CD4-positive, alpha-beta memory T cell (primary cell): Measurements from ENCODE around the gene CTDNEP1. TPM values are rescaled to one million over a fixed set of nuclear protein-coding genes. Genes with fewer than 3 reads are reported as not detected.

Source experiments
- CTCF ChIA-PET: fragments of 350-600 bp; sonication (Branson Sonifier 250); formaldehyde crosslinking; loops from one replicate; lab custom pipeline; 2021; ENCODE audit warnings: inconsistent platforms; ENCODE audit not compliant: partially characterized antibody; lab: Charles Lee
- POLR2A ChIA-PET: fragments of 350-600 bp; sonication (Branson Sonifier 250); formaldehyde crosslinking; loops from one replicate; lab custom pipeline; 2021; ENCODE audit not compliant: partially characterized antibody; lab: Charles Lee
- DNase-seq, 5 donors: peaks; one replicate each; pipeline versions ENCODE4 v3.0.0 to v3.0.0-alpha.2; 2020 to 2022; ENCODE audit warnings: mixed read lengths in 1 of 5
- H3K27ac ChIP-seq: one replicate; pipeline ENCODE4 v1.7.0; 2013; ENCODE audit warnings: low read depth, low read length
- H3K27me3 ChIP-seq: 2 replicates; pipeline ENCODE4 v1.7.0; 2013; ENCODE audit warnings: mild to moderate bottlenecking, low read length, moderate library complexity; ENCODE audit not compliant: insufficient read depth
- H3K36me3 ChIP-seq: 2 replicates; pipeline ENCODE4 v1.7.0; 2013; ENCODE audit warnings: mild to moderate bottlenecking, low read length, moderate library complexity; ENCODE audit not compliant: insufficient read depth
- H3K4me1 ChIP-seq: 2 replicates; pipeline ENCODE4 v1.7.0; 2013; ENCODE audit warnings: mild to moderate bottlenecking, low read length, moderate library complexity; ENCODE audit not compliant: insufficient read depth
- H3K4me3 ChIP-seq, 2 donors: one replicate each; pipeline ENCODE4 v1.7.0; 2013; ENCODE audit warnings: low read length in 2 of 2, mild to moderate bottlenecking in 1 of 2
- H3K9me3 ChIP-seq, 2 donors: one replicate each; pipeline ENCODE4 v1.7.0; 2013; ENCODE audit warnings: low read length in 2 of 2, control low read depth in 1 of 2; ENCODE audit not compliant: control insufficient read depth in 1 of 2
- H3K27ac Mint-ChIP-seq, 7 donors: one replicate each; pipeline ENCODE4 v1.8.0; 2020 to 2021; ENCODE audit warnings: mixed read lengths in 7 of 7, mild to moderate bottlenecking in 6 of 7, inconsistent platforms in 3 of 7, moderate library complexity in 3 of 7
- H3K27me3 Mint-ChIP-seq, 2 donors: one replicate each; pipeline ENCODE4 v1.8.0; 2020 to 2021; ENCODE audit warnings: mixed read lengths in 2 of 2
- H3K36me3 Mint-ChIP-seq, 2 donors: one replicate each; pipeline ENCODE4 v1.8.0; 2020 to 2021; ENCODE audit warnings: mixed read lengths in 2 of 2, inconsistent platforms in 1 of 2, mild to moderate bottlenecking in 1 of 2
- H3K4me1 Mint-ChIP-seq, 4 donors: one replicate each; pipeline ENCODE4 v1.8.0; 2020 to 2021; ENCODE audit warnings: mixed read lengths in 4 of 4, mild to moderate bottlenecking in 1 of 4
- H3K4me3 Mint-ChIP-seq, 8 donors: one replicate each; pipeline ENCODE4 v1.8.0; 2020 to 2021; ENCODE audit warnings: mixed read lengths in 8 of 8, mild to moderate bottlenecking in 7 of 8, moderate library complexity in 6 of 8, inconsistent platforms in 3 of 8
- H3K9me3 Mint-ChIP-seq, 8 donors: one replicate each; pipeline ENCODE4 v1.8.0; 2020 to 2021; ENCODE audit warnings: mixed read lengths in 8 of 8, mild to moderate bottlenecking in 5 of 8, inconsistent platforms in 3 of 8, moderate library complexity in 1 of 8
- intact Hi-C: fragments of 100-400 bp; cut with micrococcal nuclease; formaldehyde crosslinking; loops from one replicate; pipeline ENCODE4 v1.15.1; 2023
- polyA plus RNA-seq, 2 donors: library from polyadenylated mRNA; unstranded; fragments of 300-500 nt; fragmentation: Illumina TruSeq; gene quantifications; one replicate each; pipeline ENCODE4 v1.2.3, GENCODE V29; 2021
- total RNA-seq, 2 experiments: library from RNA; stranded (reverse); gene quantifications; one replicate each; pipeline ENCODE4 v1.2.3, GENCODE V29; 2021

The CTDNEP1 gene
- total and polyA plus RNA-seq, 4 experiments from 2014 or later = 42.4 to 157 (median 102) TPM

GRCh38 chr17:7218758-7219157 lies 32.8 kb downstream of the CTDNEP1 start:
- H3K27me3 Mint-ChIP-seq = peaks cover 0 to 3% of the 10 kb centered on the region in 2 donors
- peaks cover 3 to 26% of the 10 kb centered on the region in 2 donors for H3K36me3 Mint-ChIP-seq
- DNase-seq = peak in 1 of 5 donors; percentile 11
- peak overlapping the region in 5 of 7 donors; percentile 61 to 99 (median 98) for H3K27ac Mint-ChIP-seq
- H3K9me3 Mint-ChIP-seq = peaks cover 0 to 3% (median 0%) of the 10 kb centered on the region in 8 donors
- CTCF ChIA-PET = interaction anchor here (1.3 to 5.9 kb wide), 4 partner anchors 14 to 171 kb away, joined by 3 to 79 read pairs (median 26); partner anchors contain the start of genes DVL2 and GABARAP
- H3K27ac ChIP-seq = peak overlapping the region; percentile 80
- intact Hi-C loops = loop anchor here (1.0 kb wide), 1 partner anchor 16 kb away; the partner anchor contains the start of gene DVL2
- H3K36me3 ChIP-seq = peaks cover 18% of the 10 kb centered on the region
- peaks cover 62% of the 10 kb centered on the region for H3K4me1 ChIP-seq
- peak overlapping the region in 7 of 8 donors; percentile 45 to 98 (median 90) for H3K4me3 Mint-ChIP-seq
- POLR2A ChIA-PET = interaction anchor here (1.1 to 15.3 kb wide), 9 partner anchors 11 to 365 kb away, joined by 3 to 435 read pairs (median 9); partner anchors contain the start of genes ACAP1, CTDNEP1, DVL2 and ELP5
- H3K27me3 ChIP-seq = no peaks in the 10 kb centered on the region
- no peaks in the 10 kb centered on the region for H3K9me3 ChIP-seq
- no peak overlapping the region for H3K4me3 ChIP-seq
- H3K4me1 Mint-ChIP-seq = peaks cover 34 to 75% (median 50%) of the 10 kb centered on the region in 4 donors

GRCh38 chr17:7218166-7218565 lies 33.4 kb downstream of the CTDNEP1 start:
- peak overlapping the region; percentile 29 to 98 (median 44) for H3K4me3 Mint-ChIP-seq
- H3K36me3 Mint-ChIP-seq = peaks cover 0 to 20% of the 10 kb centered on the region in 2 donors
- peaks cover 0 to 3% (median 0%) of the 10 kb centered on the region in 8 donors for H3K9me3 Mint-ChIP-seq
- Histone ChIP-seq H3K36me3 (peaks cover 12% of the 10 kb centered on the region), H3K27me3 (no peaks in the 10 kb centered on the region), H3K4me3 (no peak overlapping the region), H3K9me3 (no peaks in the 10 kb centered on the region), H3K4me1 (peaks cover 68% of the 10 kb centered on the region), H3K27ac (no peak overlapping the region)
- peaks cover 0 to 3% of the 10 kb centered on the region in 2 donors for H3K27me3 Mint-ChIP-seq
- H3K27ac Mint-ChIP-seq = peak overlapping the region in 5 of 7 donors; percentile 68 to 87 (median 78)
- H3K4me1 Mint-ChIP-seq = peaks cover 38 to 80% (median 56%) of the 10 kb centered on the region in 4 donors
- ChIA-PET CTCF (interaction anchor here (5.9 kb wide), 1 partner anchor 79 kb away, joined by 79 read pairs; no protein-coding TSS in a partner anchor), POLR2A (interaction anchor here (1.7 to 15.3 kb wide), 3 partner anchors 18 to 183 kb away, joined by 9 to 435 read pairs (median 10); partner anchors contain the start of genes CTDNEP1, DVL2, ELP5 and GABARAP)
- intact Hi-C loops = no loop called here
- DNase-seq = peak in 1 of 5 donors; percentile 14

GRCh38 chr17:7217113-7217987 lies 34.2 kb downstream of the CTDNEP1 start:
- Histone ChIP-seq H3K4me1 (peaks cover 69% of the 10 kb centered on the region), H3K4me3 (no peak overlapping the region), H3K9me3 (no peaks in the 10 kb centered on the region), H3K27me3 (no peaks in the 10 kb centered on the region), H3K36me3 (peaks cover 5% of the 10 kb centered on the region), H3K27ac (no peak overlapping the region)
- intact Hi-C loops = no loop called here
- H3K27me3 Mint-ChIP-seq = peaks cover 0 to 4% of the 10 kb centered on the region in 2 donors
- H3K9me3 Mint-ChIP-seq = peaks cover 0 to 3% (median 0%) of the 10 kb centered on the region in 8 donors
- peaks cover 38 to 83% (median 57%) of the 10 kb centered on the region in 4 donors for H3K4me1 Mint-ChIP-seq
- ChIA-PET CTCF (no interaction called here), POLR2A (interaction anchor here (1.0 to 15.3 kb wide), 2 partner anchors 9 to 18 kb away, joined by 3 to 435 read pairs; partner anchors contain the start of genes DVL2, GABARAP and PHF23)
- H3K36me3 Mint-ChIP-seq = peaks cover 0 to 13% of the 10 kb centered on the region in 2 donors
- peak overlapping the region; percentile 27 to 76 (median 44) for H3K4me3 Mint-ChIP-seq
- peak overlapping the region in 6 of 7 donors; percentile 60 to 98 (median 90) for H3K27ac Mint-ChIP-seq
- DNase-seq = peak in 1 of 5 donors; percentile 36

GRCh38 chr17:7216242-7217112 lies 35.1 kb downstream of the CTDNEP1 start:
- DNase-seq = peak in 1 of 5 donors; percentile 27
- H3K27me3 Mint-ChIP-seq = peaks cover 0 to 9% of the 10 kb centered on the region in 2 donors
- no peaks in the 10 kb centered on the region for H3K36me3 ChIP-seq
- H3K9me3 Mint-ChIP-seq = peaks cover 0 to 3% (median 0%) of the 10 kb centered on the region in 8 donors
- H3K36me3 Mint-ChIP-seq = peaks cover 0 to 12% of the 10 kb centered on the region in 2 donors
- no peak overlapping the region for H3K27ac ChIP-seq
- peaks cover 69% of the 10 kb centered on the region for H3K4me1 ChIP-seq
- H3K4me1 Mint-ChIP-seq = peaks cover 38 to 84% (median 58%) of the 10 kb centered on the region in 4 donors
- intact Hi-C loops = no loop called here
- no peaks in the 10 kb centered on the region for H3K27me3 ChIP-seq
- H3K27ac Mint-ChIP-seq = peak overlapping the region; percentile 73 to 98 (median 91)
- CTCF ChIA-PET = interaction anchor here (0.8 kb wide), 1 partner anchor 171 kb away, joined by 3 read pairs; no protein-coding TSS in a partner anchor
- peak overlapping the region; percentile 17 to 53 (median 36) for H3K4me3 Mint-ChIP-seq
- POLR2A ChIA-PET = interaction anchor here (0.6 to 15.3 kb wide), 2 partner anchors 19 to 118 kb away, joined by 3 to 435 read pairs; partner anchors contain the start of genes DVL2, GABARAP and PHF23
- no peaks in the 10 kb centered on the region for H3K9me3 ChIP-seq
- H3K4me3 ChIP-seq = no peak overlapping the region

- peaks cover 62% of the 10 kb centered on the region for H3K4me1 ChIP-seq
- peak overlapping the region; percentile 96 for H3K27ac ChIP-seq
- no peaks in the 10 kb centered on the region for H3K9me3 ChIP-seq
- Mint-ChIP-seq H3K27ac (peak overlapping the region; percentile 89 to 100 (median 99)), H3K36me3 (peaks cover 0 to 7% of the 10 kb centered on the region in 2 donors), H3K9me3 (peaks cover 0 to 3% (median 0%) of the 10 kb centered on the region in 8 donors), H3K4me1 (peaks cover 31 to 76% (median 51%) of the 10 kb centered on the region in 4 donors), H3K4me3 (peak overlapping the region in 4 of 8 donors; percentile 18 to 98 (median 29)), H3K27me3 (peaks cover 0 to 10% of the 10 kb centered on the region in 2 donors)
- intact Hi-C loops = loop anchor here (1.0 to 2.0 kb wide), 4 partner anchors 91 to 269 kb away; partner anchors contain the start of genes EIF5A, POLR2A and TMEM102
- H3K27me3 ChIP-seq = no peaks in the 10 kb centered on the region
- no peaks in the 10 kb centered on the region for H3K36me3 ChIP-seq
- POLR2A ChIA-PET = interaction anchor here (0.6 to 15.3 kb wide), 3 partner anchors 20 to 169 kb away, joined by 3 to 435 read pairs (median 10); partner anchors contain the start of genes DVL2, GABARAP and PHF23
- CTCF ChIA-PET = interaction anchor here (0.8 kb wide), 1 partner anchor 170 kb away, joined by 3 read pairs; no protein-coding TSS in a partner anchor
- peak in 1 of 5 donors; percentile 39 for DNase-seq
- no peak overlapping the region for H3K4me3 ChIP-seq
These were observed 35.8 kb downstream of the CTDNEP1 start for GRCh38 chr17:7215652-7216180.
